Stimulated activated CD4-positive, alpha-beta T cell treated with anti-CD3 and anti-CD28 coated beads, Interleukin-15, amount 100 ng/mL, for 48 hours (primary cell): Measurements from ENCODE around the gene ADGRL2.

Experiments
- DNase-seq, 2 donors: peaks; one replicate each; pipeline ENCODE4 v3.0.0-alpha.2; 2020; ENCODE audit warnings: low read depth in 2 of 2

ADGRL2 gene

GRCh38 chr1:81800695-81801650, at the start of gene ADGRL2:
Gene ADGRL2, plus strand, starts transcription at chr1:81800934. Its CDS starts 36,051 bp downstream, at chr1:81836985.
- DNase-seq: no peak

GRCh38 chr1:81752840-81753239, 47.9 kb upstream of the ADGRL2 start:
- no peak for DNase-seq

GRCh38 chr1:81754424-81754823, 46.3 kb upstream of the ADGRL2 start:
- DNase-seq: no peak

DNA sequence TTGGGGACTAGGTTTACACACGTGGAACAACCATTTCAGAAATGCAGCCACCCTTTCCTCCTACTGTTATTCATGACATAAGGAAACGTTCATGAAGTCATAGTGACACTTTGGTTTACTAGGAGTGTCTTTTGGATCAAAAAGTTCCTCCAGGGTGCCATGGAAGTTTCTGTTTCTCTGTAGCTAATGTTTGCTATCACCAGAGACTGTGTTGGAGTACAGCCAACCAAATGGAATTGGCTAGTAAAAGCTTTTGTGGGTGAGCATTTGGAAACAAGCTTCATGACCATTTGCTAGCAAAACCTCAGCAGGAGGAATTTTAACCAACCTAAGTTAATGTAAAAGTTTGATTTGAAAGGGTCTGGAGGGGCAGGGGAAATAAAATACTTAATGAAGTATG, 43.9 kb upstream of the ADGRL2 start:
- no peak for DNase-seq

DNA sequence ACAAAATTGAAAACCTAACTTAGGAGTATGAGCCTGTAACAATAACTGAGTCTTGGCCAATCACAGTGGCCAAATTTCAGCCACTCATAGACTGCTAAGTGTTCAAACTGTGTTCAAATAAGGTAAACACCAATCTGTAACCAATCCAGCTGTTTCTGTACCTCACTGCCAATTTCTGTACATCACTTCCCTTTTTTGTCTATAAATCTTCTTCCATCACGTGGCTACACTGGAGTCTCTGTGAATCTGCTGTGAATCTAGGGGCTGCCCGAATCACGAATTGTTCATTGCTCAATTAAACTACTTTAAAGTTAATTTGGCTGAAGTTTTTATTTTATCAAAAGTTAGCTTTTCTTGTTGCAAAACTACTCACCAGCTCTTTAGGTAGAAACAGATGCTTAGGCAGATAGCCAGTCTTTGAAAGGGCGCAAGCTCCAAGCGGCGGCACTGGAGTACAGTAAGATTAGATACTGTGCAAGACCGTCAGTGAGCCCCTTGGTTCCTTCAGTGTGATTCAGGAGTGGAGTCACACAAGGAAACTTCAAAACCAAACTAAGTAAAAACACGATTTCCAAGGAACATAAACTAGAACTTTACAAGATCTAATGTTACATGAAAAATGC, 43.2 kb upstream of the ADGRL2 start:
- no peak for DNase-seq

DNA sequence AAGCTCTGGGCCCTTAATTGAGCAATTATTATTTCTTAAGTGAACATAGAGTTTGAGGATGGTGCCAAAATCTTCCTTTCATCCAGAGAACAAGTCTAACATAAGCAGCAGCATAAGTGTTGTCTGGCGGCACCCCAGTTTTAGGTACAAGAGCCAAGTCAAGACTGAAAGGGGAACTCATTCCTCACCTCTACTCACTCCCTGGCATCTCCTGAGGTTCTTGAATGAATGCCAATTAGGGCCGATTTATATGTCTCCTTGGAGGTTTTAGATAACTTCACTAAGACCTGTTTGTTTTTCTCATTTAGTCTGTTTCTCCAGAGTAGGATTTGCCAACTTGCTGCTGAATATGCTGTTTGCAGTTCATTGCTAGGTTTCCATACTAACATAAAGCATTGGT, 42.6 kb upstream of the ADGRL2 start:
- DNase-seq: no peak

- DNase-seq: no peak
Measured at GRCh38 chr1:81760477-81761097, 40.1 kb upstream of the ADGRL2 start.

DNA sequence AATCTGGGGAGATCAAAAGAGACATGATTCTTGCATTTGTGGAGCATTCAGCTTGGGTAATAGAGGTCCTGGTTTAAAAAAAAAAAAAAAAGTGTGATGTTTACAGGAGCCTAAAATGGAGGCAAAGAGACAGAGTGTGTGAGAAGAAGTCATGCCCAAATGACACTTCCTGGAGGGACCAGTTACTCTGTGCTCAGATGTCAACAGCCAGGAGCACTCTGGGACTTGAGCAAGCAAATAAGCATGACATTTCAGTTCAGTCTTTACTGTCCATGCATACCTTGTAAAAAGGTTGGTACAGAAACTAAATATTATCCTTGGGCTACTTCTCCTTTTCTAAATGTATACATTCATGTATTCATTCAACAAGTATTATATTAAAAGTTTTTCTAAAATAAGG, 25.2 kb upstream of the ADGRL2 start:
- no peak for DNase-seq

DNA sequence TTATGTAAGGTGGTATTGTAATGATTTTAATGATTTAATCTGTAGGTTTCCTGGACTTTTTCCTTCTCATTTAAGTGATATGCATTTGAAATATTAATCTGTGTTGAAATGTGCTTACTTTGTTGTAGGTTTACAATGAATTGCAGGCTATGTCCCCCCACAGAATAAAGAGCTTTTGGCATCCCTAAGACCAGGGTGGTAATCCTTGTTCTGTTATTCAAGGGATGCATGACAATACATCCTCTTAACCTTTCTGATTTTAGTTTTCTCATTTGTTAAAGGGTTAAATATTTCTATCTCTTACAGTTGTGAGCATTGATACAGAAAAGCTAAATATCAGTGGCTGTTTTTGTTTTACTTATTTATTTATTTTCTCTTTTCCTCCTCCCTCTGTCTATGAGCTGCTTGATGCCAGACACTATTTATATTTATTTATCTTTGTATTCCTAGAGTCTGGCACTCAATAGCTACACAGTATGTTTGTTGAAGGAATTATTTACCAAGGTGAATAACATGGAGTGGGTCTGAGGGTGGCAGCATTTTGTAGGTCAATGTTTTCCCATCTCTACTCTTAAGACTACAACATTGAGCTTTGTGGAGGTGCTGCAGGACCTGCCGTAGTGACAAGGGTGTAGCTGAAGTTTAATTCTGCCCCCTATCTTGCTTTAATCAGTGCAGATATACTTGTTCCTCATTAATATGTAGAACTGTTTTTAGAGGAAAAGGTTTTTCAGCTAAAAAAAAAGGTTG, 19.9 kb upstream of the ADGRL2 start:
- no peak for DNase-seq

GRCh38 chr1:81781749-81782148, 19.0 kb upstream of the ADGRL2 start:
- no peak for DNase-seq

DNA sequence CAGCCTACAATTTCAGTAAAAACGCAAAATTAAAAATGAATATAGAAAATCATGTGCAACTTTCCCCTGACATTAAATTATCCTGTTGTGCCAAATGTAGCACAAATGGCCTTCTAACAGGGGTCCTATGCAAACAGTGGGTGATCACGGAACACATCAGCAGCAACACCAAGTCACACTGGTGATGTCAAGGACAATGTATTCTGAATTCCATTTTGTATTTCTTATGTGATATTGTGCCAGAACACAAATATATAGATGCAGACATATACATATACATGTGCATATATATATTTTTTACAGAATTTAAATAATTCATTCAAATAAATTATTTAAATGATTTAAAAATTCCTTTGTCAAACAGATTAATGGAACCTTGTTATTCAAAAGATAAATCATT, 8.6 kb upstream of the ADGRL2 start:
- no peak for DNase-seq

DNA sequence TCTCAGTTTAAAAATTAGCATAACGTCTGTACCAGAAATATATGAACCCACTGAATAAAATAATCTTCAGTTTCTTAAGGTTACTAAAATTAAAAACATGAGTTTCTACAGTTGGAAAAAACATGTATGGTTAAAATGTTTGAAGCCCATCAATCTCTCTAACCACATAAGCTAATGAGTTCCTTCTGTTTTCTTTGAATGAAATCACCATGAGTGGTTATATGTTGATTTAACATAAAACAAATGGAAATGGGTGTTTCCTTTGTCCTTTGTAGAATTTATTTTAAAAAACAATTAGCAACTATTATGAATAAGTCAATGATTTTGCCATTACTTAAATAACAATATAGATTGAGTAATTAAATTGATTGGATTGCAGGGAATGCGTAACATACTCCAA, 3.0 kb upstream of the ADGRL2 start:
- DNase-seq: no peak

DNA sequence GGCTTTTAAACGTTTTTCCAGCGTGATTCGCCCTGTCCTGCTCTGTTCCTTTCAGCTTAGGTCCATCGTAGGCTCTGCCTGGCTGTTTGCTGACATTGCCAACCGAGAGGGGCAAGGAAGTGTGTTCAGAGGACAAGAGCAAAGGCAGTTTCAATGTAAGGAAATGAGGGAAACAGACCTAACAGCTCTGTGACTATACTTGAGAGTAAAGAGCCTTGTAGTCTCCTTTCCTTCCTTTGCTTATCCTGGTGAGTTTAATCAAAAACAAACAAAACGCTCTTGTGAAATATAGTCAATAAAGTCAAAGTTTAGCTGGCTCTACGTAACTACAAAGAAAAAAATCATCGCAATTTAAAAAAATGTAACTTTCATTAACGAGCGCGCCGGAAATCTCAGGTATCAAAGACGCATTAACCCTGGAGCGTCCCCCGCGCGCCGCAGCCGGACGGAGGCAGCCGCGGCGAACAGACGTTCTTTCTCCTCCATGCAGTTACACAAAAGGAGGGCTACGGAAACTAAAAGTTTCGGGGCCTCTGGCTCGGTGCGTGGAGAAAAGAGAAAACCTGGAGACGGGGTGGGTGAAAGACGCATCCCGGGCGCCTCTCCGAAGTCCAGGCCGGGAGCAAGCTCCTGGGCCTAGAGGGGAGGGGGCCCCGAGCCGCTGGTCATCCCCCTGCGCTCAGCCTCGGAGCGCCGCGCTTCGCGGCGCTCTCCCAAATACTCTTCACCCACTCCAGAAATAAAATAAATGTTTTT, 617 bp upstream of the ADGRL2 start:
- no peak for DNase-seq

- no peak for DNase-seq
Measured at GRCh38 chr1:81801651-81802456, 1.1 kb downstream of the ADGRL2 start.

GRCh38 chr1:81802457-81802706, 1.6 kb downstream of the ADGRL2 start:
- no peak for DNase-seq

DNA sequence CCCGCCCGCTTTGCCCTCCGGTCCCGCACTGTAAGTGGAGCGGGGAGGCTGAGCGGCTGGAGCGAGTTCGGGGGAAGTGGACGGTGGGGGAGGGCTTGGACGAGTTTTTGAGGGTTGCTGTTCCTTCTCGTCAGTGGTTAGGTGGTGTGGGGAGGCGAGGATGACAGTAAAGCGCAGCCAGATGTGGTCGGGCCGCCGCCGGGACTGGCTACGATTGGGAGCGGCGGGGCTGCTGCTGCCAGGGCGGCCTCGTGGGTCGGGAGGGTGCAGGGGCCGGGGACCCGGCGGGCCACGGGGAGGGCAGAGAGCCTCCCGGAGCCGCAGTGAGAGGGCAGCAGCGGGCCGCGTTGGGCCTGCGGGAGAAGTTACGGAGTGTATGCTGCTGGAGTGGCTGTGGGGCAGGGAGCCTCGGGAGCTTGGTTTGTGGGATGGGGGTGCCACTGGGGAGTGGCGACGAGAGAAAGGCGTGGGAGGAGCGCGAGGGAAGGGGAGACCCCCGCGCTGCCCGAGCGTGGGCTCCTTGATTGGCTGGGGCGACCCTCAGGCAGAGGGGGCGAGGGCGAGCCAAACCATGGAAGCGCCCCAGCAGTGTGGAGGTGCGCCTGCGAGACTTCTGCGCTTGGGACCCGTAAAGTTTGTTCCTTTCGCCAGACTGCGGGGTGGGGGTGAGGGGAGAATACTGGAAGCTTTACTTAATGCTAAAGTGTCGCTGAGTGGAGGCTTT, 2.1 kb downstream of the ADGRL2 start:
- no peak for DNase-seq

DNA sequence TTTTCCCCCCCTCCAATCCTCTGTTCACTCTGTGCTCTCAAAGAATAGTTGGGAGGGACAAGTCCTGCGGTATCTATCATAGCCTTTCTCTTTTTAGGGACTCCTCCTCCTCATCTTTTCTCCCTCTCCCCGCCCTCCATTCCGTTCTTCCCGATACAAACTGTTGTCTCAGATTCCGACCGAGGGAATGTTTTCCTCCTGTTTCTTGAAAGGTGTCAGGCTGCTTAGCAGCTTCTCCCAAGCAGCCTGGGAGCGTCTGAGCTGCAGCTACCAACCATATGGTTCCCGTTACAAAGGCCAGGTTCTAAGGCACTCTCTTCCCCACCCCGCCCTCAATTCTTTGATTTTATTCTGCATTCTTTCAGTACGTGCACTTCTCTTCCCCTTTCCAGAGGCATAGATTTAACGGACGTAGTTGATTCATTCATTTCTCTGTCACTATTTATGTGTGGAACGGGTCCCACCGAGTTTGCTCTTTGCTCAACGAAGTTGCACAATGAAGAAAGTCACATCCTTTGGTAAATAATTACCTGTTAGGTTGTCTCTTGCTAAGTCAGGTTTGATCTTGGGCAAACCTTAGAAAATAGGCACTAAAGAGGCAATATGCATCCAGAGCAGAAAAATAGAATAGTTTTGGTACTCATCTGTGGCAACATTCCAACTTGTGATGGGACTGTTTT, 2.8 kb downstream of the ADGRL2 start:
- DNase-seq: no peak

GRCh38 chr1:81804312-81804711, 3.6 kb downstream of the ADGRL2 start:
- DNase-seq: no peak
